HEK293 (cell line): ENCODE data around the gene BMAL2.
A peak's percentile ranks its signal among the peaks of the same experiment; 100 is the strongest.

Experiments used
- BCL6B ChIP-seq: fragments of 450-650 bp; formaldehyde crosslinking; IDR thresholded peaks from 2 replicates; pipeline ENCODE4 v1.5.1; 2017; ENCODE audit warnings: missing biosample characterization, missing genetic modification characterization
- OVOL3 ChIP-seq: fragments of 450-650 bp; formaldehyde crosslinking; IDR thresholded peaks from 2 replicates; pipeline ENCODE4 v1.5.1; 2016; ENCODE audit warnings: missing biosample characterization, missing genetic modification characterization
- PRDM6 ChIP-seq: fragments of 450-650 bp; formaldehyde crosslinking; IDR thresholded peaks from 2 replicates; pipeline ENCODE4 v1.5.1; 2017; ENCODE audit warnings: missing biosample characterization, missing genetic modification characterization
- SP2 ChIP-seq: fragments of 450-650 bp; formaldehyde crosslinking; IDR thresholded peaks from 2 replicates; pipeline ENCODE4 v1.5.1; 2016; ENCODE audit warnings: missing biosample characterization, missing genetic modification characterization
- ZBTB10 ChIP-seq: fragments of 450-650 bp; formaldehyde crosslinking; IDR thresholded peaks from 2 replicates; pipeline ENCODE4 v1.5.1; 2016; ENCODE audit warnings: missing biosample characterization, missing genetic modification characterization
- ZNF19 ChIP-seq: fragments of 450-650 bp; formaldehyde crosslinking; IDR thresholded peaks from 2 replicates; pipeline ENCODE4; 2016; ENCODE audit warnings: missing biosample characterization, missing genetic modification characterization, low read depth
- ZNF2 ChIP-seq: fragments of 450-650 bp; formaldehyde crosslinking; IDR thresholded peaks from 2 replicates; pipeline ENCODE4 v1.5.1; 2016; ENCODE audit warnings: missing biosample characterization, missing genetic modification characterization
- ZNF223 ChIP-seq: fragments of 450-650 bp; formaldehyde crosslinking; IDR thresholded peaks from 2 replicates; pipeline ENCODE4 v1.5.1; 2016; ENCODE audit warnings: missing biosample characterization, missing genetic modification characterization
- ZNF366 ChIP-seq: fragments of 450-650 bp; formaldehyde crosslinking; conservative IDR thresholded peaks from 2 replicates; pipeline ENCODE4 v1.5.1; 2016; ENCODE audit warnings: missing biosample characterization, missing genetic modification characterization
- ZNF391 ChIP-seq: fragments of 450-650 bp; formaldehyde crosslinking; IDR thresholded peaks from 2 replicates; pipeline ENCODE4 v1.5.1; 2016; ENCODE audit warnings: low read depth, missing biosample characterization, missing genetic modification characterization, borderline replicate concordance
- ZNF433 ChIP-seq: fragments of 450-650 bp; formaldehyde crosslinking; IDR thresholded peaks from 2 replicates; pipeline ENCODE4 v1.5.1; 2016; ENCODE audit warnings: missing biosample characterization, missing genetic modification characterization, low read depth
- ZNF529 ChIP-seq: fragments of 450-650 bp; formaldehyde crosslinking; IDR thresholded peaks from 2 replicates; pipeline ENCODE4 v1.5.1; 2017; ENCODE audit warnings: missing genetic modification characterization, missing biosample characterization; ENCODE audit not compliant: insufficient replicate concordance
- ZNF561 ChIP-seq: fragments of 450-650 bp; IDR thresholded peaks from 2 replicates; pipeline ENCODE4 v1.5.1; 2018; ENCODE audit warnings: missing biosample characterization, missing genetic modification characterization, borderline replicate concordance
- ZNF776 ChIP-seq: fragments of 450-650 bp; formaldehyde crosslinking; IDR thresholded peaks from 2 replicates; pipeline ENCODE4 v1.5.0; 2017; ENCODE audit warnings: missing biosample characterization, missing genetic modification characterization, borderline replicate concordance
- ZSCAN23 ChIP-seq: fragments of 450-650 bp; formaldehyde crosslinking; IDR thresholded peaks from 2 replicates; pipeline ENCODE4 v1.5.1; 2016; ENCODE audit warnings: missing biosample characterization, missing genetic modification characterization
- ZSCAN30 ChIP-seq: fragments of 450-650 bp; IDR thresholded peaks from 2 replicates; pipeline ENCODE4 v1.5.1; 2018; ENCODE audit warnings: missing biosample characterization, mild to moderate bottlenecking, missing genetic modification characterization, moderate library complexity
- TF ChIP-seq, protein P1 (sequence below): fragments of 450-650 bp; formaldehyde crosslinking; IDR thresholded peaks from 2 replicates; pipeline ENCODE4 v1.5.1; 2017; ENCODE audit warnings: missing biosample characterization, missing genetic modification characterization
- TF ChIP-seq, protein P2 (sequence below): fragments of 450-650 bp; formaldehyde crosslinking; optimal IDR thresholded peaks from 2 replicates; pipeline ENCODE3; 2016; ENCODE audit warnings: missing biosample characterization, mild to moderate bottlenecking, missing genetic modification characterization
- TF ChIP-seq, protein P3 (sequence below): fragments of 450-650 bp; formaldehyde crosslinking; IDR thresholded peaks from 2 replicates; pipeline ENCODE4 v1.5.1; 2016; ENCODE audit warnings: missing biosample characterization, missing genetic modification characterization, borderline replicate concordance
- TF ChIP-seq, protein P4 (sequence below): fragments of 450-650 bp; formaldehyde crosslinking; IDR thresholded peaks from 2 replicates; pipeline ENCODE4 v1.5.1; 2017; ENCODE audit warnings: missing biosample characterization, mild to moderate bottlenecking, missing genetic modification characterization, moderate library complexity

Gene BMAL2

GRCh38 chr12:27332714-27333402 lies at the start of gene BMAL2 (continued):
- TF ChIP-seq ZNF391 (tag by site-specific recombination) (no peak), SP2 (tag by site-specific recombination) (peak; percentile 39; the same call in 1 of the 2 replicates), BCL6B (tag by site-specific recombination) (no peak), ZSCAN30 (peak; percentile 49; the same call in 1 of the 2 replicates), ZNF433 (tag by site-specific recombination) (no peak), ZNF2 (no peak), ZSCAN23 (tag by site-specific recombination) (no peak), ZNF223 (tag by site-specific recombination) (no peak), ZNF19 (tag by site-specific recombination) (no peak), ZNF529 (tag by site-specific recombination) (no peak), OVOL3 (tag by site-specific recombination) (no peak), ZNF366 (tag by site-specific recombination) (no peak), ZNF561 (no peak), PRDM6 (no peak), ZBTB10 (tag by site-specific recombination) (no peak), ZNF776 (tag by site-specific recombination) (no peak)
- TF ChIP-seq, protein P1, sequence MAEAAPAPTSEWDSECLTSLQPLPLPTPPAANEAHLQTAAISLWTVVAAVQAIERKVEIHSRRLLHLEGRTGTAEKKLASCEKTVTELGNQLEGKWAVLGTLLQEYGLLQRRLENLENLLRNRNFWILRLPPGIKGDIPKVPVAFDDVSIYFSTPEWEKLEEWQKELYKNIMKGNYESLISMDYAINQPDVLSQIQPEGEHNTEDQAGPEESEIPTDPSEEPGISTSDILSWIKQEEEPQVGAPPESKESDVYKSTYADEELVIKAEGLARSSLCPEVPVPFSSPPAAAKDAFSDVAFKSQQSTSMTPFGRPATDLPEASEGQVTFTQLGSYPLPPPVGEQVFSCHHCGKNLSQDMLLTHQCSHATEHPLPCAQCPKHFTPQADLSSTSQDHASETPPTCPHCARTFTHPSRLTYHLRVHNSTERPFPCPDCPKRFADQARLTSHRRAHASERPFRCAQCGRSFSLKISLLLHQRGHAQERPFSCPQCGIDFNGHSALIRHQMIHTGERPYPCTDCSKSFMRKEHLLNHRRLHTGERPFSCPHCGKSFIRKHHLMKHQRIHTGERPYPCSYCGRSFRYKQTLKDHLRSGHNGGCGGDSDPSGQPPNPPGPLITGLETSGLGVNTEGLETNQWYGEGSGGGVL (tag by site-specific recombination) = no peak
- TF ChIP-seq, protein P2, sequence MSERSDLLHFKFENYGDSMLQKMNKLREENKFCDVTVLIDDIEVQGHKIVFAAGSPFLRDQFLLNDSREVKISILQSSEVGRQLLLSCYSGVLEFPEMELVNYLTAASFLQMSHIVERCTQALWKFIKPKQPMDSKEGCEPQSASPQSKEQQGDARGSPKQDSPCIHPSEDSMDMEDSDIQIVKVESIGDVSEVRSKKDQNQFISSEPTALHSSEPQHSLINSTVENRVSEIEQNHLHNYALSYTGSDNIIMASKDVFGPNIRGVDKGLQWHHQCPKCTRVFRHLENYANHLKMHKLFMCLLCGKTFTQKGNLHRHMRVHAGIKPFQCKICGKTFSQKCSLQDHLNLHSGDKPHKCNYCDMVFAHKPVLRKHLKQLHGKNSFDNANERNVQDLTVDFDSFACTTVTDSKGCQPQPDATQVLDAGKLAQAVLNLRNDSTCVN (tag by site-specific recombination) = peak; percentile 13
- TF ChIP-seq, protein P3, sequence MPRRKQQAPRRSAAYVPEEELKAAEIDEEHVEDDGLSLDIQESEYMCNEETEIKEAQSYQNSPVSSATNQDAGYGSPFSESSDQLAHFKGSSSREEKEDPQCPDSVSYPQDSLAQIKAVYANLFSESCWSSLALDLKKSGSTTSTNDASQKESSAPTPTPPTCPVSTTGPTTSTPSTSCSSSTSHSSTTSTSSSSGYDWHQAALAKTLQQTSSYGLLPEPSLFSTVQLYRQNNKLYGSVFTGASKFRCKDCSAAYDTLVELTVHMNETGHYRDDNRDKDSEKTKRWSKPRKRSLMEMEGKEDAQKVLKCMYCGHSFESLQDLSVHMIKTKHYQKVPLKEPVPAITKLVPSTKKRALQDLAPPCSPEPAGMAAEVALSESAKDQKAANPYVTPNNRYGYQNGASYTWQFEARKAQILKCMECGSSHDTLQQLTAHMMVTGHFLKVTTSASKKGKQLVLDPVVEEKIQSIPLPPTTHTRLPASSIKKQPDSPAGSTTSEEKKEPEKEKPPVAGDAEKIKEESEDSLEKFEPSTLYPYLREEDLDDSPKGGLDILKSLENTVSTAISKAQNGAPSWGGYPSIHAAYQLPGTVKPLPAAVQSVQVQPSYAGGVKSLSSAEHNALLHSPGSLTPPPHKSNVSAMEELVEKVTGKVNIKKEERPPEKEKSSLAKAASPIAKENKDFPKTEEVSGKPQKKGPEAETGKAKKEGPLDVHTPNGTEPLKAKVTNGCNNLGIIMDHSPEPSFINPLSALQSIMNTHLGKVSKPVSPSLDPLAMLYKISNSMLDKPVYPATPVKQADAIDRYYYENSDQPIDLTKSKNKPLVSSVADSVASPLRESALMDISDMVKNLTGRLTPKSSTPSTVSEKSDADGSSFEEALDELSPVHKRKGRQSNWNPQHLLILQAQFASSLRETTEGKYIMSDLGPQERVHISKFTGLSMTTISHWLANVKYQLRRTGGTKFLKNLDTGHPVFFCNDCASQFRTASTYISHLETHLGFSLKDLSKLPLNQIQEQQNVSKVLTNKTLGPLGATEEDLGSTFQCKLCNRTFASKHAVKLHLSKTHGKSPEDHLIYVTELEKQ (tag by site-specific recombination) = no peak
- TF ChIP-seq, protein P4, sequence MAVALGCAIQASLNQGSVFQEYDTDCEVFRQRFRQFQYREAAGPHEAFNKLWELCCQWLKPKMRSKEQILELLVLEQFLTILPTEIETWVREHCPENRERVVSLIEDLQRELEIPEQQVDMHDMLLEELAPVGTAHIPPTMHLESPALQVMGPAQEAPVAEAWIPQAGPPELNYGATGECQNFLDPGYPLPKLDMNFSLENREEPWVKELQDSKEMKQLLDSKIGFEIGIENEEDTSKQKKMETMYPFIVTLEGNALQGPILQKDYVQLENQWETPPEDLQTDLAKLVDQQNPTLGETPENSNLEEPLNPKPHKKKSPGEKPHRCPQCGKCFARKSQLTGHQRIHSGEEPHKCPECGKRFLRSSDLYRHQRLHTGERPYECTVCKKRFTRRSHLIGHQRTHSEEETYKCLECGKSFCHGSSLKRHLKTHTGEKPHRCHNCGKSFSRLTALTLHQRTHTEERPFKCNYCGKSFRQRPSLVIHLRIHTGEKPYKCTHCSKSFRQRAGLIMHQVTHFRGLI = no peak
